ENCODE data around the gene TNRC6C. TPM values are rescaled to one million over a fixed set of nuclear protein-coding genes. Genes with fewer than 3 reads are reported as not detected.
A peak's percentile ranks its signal among the peaks of the same experiment; 100 is the strongest.

TNRC6C gene
- total RNA-seq, 4 donors from 2014 or later = 15.8 to 30.3 (median 27.7) TPM

DNA sequence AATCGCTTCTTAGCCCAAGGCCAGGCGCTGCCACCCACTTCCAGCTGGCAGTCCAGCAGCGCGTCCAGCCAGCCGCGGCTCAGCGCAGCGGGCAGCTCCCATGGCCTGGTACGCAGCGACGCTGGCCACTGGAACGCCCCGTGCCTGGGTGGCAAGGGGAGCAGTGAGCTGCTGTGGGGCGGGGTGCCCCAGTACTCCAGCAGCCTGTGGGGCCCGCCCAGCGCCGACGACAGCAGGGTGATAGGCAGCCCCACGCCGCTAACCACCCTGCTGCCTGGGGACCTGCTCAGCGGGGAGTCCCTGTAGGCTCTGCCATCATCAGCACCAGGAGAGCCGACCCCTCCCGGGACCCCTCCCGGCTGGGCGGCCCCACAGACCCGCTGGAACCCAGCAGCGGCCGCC, 146.0 kb downstream of the TNRC6C start:
- ATAC-seq = no peak
- Histone ChIP-seq H3K27me3 (no peaks in the 10 kb centered on the region), H3K27ac (peak overlapping the region in 2 of 4 donors; percentile 12 to 35), H3K4me3 (no peak overlapping the region), H3K9me3 (no peaks in the 10 kb centered on the region), H3K36me3 (peaks cover 0 to 82% of the 10 kb centered on the region in 2 donors), H3K4me1 (peaks cover 0 to 47% (median 3%) of the 10 kb centered on the region in 3 donors)
- no peak for TF ChIP-seq POLR2AphosphoS5 (IDR thresholded peaks at IDR 0.05)
- TF ChIP-seq POLR2A (IDR thresholded peaks at IDR 0.05) = no peak
- TF ChIP-seq EP300 (IDR thresholded peaks at IDR 0.05) = no peak
- no peak for TF ChIP-seq CTCF (IDR thresholded peaks at IDR 0.05)
- WGBS, 2 donors (ENCODE audit: low coverage in 1 of 2) = no CpG with 5 or more reads among the region's 28 CpGs

DNA sequence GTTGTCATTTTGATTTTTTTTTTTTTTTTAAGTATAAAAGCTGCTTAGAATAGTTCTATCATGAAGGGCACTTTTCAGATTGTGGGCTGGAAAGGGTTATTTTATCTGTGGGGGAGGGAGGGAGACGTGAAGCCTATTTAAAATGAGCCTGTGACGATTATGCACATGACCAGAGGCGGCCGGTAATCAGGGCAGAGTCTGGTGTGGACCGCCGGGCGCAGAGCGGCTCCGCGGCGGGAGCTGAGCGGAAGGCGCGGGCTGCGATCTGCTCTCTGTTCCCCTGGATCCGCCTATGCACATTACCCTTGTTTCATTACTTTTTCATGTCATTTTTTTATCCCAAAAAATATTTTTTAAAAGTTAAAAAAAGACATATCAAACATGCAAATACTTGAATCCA, 146.6 kb downstream of the TNRC6C start:
- Histone ChIP-seq H3K9me3 (no peaks in the 10 kb centered on the region), H3K36me3 (peaks cover 0 to 80% of the 10 kb centered on the region in 2 donors), H3K27me3 (no peaks in the 10 kb centered on the region), H3K4me3 (no peak overlapping the region), H3K4me1 (peaks cover 0 to 47% (median 3%) of the 10 kb centered on the region in 3 donors), H3K27ac (peak overlapping the region in 1 of 4 donors; percentile 35)
- TF ChIP-seq CTCF (IDR thresholded peaks at IDR 0.05) (no peak), POLR2AphosphoS5 (IDR thresholded peaks at IDR 0.05) (peak; percentile 0)
- no peak for ATAC-seq
- WGBS, 2 donors (ENCODE audit: low coverage in 1 of 2) = 82 to 93% methylated on average over 6 to 13 of the region's 16 CpGs

DNA sequence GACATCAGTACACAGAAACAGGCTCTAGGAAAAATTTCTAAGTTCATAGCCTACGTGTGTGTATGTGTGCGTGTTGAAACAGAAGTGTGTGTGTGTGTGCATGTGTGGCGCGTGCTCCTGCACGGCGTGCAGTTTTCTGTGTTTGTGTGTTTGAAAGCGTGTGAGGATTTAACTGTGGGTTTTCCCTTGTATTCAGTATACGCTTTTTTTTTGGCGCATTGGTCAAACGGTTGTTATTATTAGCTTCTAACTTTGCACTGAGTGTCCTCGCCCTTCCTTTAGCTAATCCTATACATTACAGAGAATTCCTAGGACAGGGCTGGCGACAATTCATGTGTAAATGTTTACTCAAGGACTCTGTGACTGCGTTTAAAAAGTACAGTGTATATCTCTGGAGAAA, 147.0 kb downstream of the TNRC6C start:
- no peak for ATAC-seq
- Histone ChIP-seq H3K4me3 (no peak overlapping the region), H3K27ac (peak overlapping the region in 1 of 4 donors; percentile 35), H3K27me3 (no peaks in the 10 kb centered on the region), H3K36me3 (peaks cover 0 to 80% of the 10 kb centered on the region in 2 donors), H3K4me1 (peaks cover 0 to 47% (median 3%) of the 10 kb centered on the region in 3 donors), H3K9me3 (no peaks in the 10 kb centered on the region)
- 48 to 54% methylated on average over 13 of the region's 13 CpGs for WGBS, 2 donors (ENCODE audit: low coverage in 1 of 2)
- no peak for TF ChIP-seq POLR2A (IDR thresholded peaks at IDR 0.05)
- TF ChIP-seq POLR2AphosphoS5 (IDR thresholded peaks at IDR 0.05) = peak; percentile 0

GRCh38 chr17:78106211-78106610, 147.7 kb downstream of the TNRC6C start:
- TF ChIP-seq CTCF (IDR thresholded peaks at IDR 0.05) = no peak
- no peak for TF ChIP-seq EP300 (IDR thresholded peaks at IDR 0.05)
- TF ChIP-seq POLR2A (IDR thresholded peaks at IDR 0.05) = no peak
- TF ChIP-seq POLR2AphosphoS5 (IDR thresholded peaks at IDR 0.05) = no peak
- ATAC-seq = no peak
- Histone ChIP-seq H3K4me3 (no peak overlapping the region), H3K27ac (peak overlapping the region in 1 of 4 donors; percentile 35), H3K27me3 (no peaks in the 10 kb centered on the region), H3K36me3 (peaks cover 0 to 80% of the 10 kb centered on the region in 2 donors), H3K4me1 (peaks cover 0 to 47% (median 3%) of the 10 kb centered on the region in 3 donors), H3K9me3 (no peaks in the 10 kb centered on the region)
- 74 to 75% methylated on average over 11 to 14 of the region's 15 CpGs for WGBS, 2 donors (ENCODE audit: low coverage in 1 of 2)

DNA sequence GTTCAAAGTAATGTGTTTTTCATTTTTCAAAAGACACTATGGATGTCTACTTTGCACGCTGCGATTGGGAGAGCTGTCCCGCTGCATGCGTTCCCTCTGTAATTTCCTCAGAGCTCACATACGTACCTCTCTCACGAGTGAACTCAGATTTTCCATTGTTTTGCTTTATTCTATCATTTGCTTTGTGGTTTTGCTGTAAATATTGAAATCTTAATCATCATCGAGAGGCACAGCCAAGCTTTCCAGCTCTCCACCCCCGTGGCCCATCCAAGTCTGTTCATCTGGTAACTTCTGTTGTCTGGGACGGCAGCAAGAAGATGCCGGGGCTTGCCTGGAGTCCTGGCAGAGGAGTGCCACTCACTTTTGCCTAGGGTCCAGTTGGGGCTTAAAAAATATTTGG, 149.0 kb downstream of the TNRC6C start:
- TF ChIP-seq POLR2AphosphoS5 (IDR thresholded peaks at IDR 0.05) (no peak), CTCF (IDR thresholded peaks at IDR 0.05) (no peak), POLR2A (IDR thresholded peaks at IDR 0.05) (no peak), EP300 (IDR thresholded peaks at IDR 0.05) (no peak)

More for the DNA sequence above, 149.0 kb downstream of the TNRC6C start:
- WGBS, 2 donors (ENCODE audit: low coverage in 1 of 2) = 65 to 69% methylated on average over 7 to 10 of the region's 10 CpGs
- peak overlapping the region in 1 of 4 donors; percentile 45 for H3K27ac ChIP-seq
- no peaks in the 10 kb centered on the region for H3K9me3 ChIP-seq
- H3K36me3 ChIP-seq = peaks cover 0 to 78% of the 10 kb centered on the region in 2 donors
- H3K4me3 ChIP-seq = no peak overlapping the region
- H3K4me1 ChIP-seq = peaks cover 0 to 51% (median 3%) of the 10 kb centered on the region in 3 donors
- H3K27me3 ChIP-seq = no peaks in the 10 kb centered on the region
- no peak for ATAC-seq
